AG08396 (cell line): Measurements from ENCODE around the gene DLST.

Experiments used
- DNase-seq: peaks from one replicate; pipeline ENCODE4 v3.0.0; 2012; ENCODE audit warnings: low spot score, mixed read lengths

Gene DLST

DNA sequence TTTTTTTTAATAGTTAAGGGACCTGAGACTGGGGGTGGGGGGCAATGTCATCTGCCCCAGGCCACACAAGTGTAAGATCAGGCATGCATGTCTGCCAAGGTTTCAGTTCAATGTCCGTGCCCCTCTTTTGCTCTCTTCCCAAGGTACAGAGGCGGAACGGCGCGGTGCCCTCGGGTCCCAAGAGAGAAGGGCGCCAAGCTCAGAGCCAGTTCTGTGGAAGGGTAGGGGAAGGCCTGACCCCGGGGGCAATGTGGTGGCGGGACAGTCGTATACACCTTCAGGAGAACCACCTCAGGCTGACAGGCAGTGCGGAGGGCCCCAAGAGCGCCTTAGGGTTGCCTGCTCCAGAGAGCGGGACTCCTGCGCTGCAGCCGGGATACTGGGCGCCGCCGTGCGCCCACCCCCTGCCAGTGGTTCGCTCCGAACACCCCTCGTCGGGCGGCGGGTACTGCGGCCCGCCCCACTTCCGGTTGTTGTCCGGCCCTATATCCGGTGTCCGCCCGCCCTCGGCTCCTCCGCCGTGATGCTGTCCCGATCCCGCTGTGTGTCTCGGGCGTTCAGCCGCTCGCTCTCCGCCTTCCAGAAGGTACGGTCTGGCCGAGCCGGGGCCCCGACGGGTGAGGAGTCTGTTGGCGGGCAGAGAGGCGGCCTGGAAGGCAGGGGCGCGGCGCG is at the start of gene DLST:
DLST (plus strand) TSS at position 486 of the 672 bp plus-strand sequence; CDS start at position 524, 38 bp downstream.
- peak; percentile 95 for DNase-seq

DNA sequence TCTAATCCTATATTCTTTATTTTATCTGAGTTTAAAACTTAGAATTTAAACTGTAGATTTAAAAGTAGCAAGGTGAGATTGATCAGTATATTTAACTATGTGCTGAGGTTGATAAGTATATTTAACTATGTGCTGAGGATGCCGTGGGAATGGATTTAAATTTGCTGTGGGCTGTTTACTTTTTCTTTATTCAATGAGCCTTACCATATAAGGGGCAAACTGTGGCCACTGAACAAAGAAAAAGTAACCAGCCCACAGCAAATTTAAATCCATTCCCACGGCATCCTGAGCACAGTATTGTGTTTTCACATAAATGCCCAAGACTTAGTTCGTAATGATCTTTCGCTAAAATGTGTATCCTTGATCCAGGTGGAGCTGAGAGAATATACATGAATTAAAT is 48.9 kb upstream of the DLST start:
- no peak for DNase-seq

DNA sequence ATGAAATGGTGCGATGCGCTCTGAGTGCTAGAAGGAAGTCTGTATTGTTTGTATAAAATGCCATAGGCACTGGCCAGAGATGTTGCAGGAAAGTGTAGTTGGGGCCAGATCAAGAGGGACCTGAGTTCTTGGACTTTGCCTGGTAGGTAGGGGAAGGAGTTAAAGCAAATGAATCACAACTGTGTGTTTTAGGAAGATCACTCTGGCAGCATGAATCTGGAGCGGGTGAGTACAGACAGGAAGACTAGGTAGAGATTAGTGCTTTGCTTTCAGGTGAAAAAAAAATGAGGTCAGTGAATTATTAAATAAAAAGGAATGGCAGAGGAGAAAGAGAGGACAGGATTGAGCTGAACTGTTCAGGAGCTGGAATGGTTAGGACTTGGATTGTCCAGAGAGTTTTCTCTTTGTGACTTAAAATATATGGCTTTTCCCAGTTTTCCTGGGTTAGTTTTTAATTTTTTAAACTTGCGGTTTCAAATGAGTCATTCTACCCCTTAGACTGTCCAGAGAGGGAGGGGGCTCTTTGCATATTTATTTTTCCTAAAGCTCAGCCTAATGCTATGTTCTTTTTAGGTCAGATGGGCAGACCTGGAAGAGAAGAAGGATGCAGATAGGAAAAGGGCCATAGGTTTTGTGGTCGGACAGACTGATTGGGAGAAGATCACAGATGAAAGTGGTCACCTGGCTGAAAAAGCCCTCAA is 46.9 kb upstream of the DLST start:
- no peak for DNase-seq

DNA sequence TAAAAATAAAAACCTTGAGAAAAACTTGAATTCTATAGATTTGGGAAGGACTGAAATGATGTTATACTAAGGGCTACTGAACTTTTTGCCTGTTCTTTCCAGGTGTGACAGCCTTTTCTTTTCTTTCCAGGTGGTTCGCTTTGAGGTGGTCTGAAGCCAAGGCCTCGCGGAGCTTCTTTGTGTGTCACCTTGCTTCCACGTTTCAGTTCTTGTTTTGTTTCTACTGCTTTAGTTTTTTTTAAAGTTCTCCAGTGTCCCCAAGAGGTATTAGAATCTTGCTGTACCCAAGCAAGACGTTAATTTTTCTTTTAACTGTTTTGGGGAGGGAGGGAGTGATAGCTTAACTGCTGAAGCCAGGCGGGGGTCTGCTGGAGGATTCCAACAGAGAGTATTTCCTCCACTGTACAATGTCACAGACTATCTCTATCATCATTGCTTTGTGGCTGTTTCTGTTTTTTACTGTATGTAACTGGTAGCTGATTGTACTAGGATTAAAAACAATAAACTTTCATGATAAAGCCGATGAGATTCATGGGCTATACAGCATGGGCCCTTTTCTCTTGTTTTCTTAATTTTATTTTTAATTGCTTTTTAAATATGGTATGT is 46.0 kb upstream of the DLST start:
- no peak for DNase-seq

DNA sequence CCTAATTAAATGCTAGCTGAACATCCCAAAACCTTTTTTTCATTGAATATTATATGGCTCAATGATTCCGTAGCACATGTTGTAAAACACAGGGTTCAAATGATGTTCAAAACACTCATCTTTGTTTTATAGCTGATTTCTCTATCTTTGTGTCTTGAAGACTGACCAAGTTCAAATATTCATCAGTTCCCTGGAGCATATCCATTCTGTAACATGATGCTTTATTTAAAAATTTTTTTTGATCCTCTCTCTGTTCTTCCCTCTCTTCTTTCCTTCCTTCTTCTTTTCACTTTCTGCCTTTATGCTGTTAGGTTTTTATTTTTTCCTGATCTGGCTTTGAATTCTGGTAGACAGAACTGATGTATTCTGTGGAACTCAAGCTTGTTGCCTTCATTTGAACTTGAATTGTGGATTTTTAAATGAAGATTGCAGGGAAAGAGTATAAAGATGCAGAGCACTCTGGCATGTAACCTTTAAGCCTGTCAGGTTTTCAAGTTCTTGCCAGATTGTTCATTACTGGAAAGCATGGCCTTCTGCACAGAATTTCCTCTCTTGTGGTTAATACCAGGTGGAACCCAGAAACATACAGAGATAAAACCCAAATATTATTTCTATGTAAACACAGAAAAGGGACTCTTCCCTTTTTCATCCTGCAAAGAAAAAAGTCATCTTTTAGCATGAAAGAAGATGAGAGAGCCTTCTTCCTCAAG is 45.3 kb upstream of the DLST start:
- no peak for DNase-seq

GRCh38 chr14:74838166-74838565 is 43.5 kb upstream of the DLST start:
- no peak for DNase-seq

- no peak for DNase-seq
Measured at GRCh38 chr14:74840603-74841030, 41.1 kb upstream of the DLST start.

GRCh38 chr14:74841230-74842207 is 40.2 kb upstream of the DLST start:
- no peak for DNase-seq

- peak; percentile 25 for DNase-seq
Measured at GRCh38 chr14:74843653-74844052, 38.1 kb upstream of the DLST start.

DNA sequence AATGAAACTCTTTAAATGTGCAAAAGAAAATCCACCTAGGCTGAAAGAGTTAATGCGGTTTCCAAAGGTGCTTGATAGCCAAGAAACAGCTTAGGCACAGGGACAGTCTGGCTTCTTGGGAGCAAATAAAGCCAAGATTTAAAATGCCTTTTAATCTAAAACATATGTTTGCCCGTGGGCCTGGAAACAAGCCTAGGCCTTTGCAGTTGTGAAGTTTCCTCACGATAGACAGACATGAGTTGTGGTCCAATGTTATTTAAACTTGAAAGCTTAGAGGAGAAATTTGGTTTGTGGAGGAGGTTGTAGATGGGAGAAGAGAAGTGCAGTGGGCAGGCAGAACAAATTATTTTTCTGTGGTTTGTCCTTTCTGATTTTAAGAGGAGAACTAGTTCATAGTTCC is 35.5 kb upstream of the DLST start:
- DNase-seq, result no peak

DNA sequence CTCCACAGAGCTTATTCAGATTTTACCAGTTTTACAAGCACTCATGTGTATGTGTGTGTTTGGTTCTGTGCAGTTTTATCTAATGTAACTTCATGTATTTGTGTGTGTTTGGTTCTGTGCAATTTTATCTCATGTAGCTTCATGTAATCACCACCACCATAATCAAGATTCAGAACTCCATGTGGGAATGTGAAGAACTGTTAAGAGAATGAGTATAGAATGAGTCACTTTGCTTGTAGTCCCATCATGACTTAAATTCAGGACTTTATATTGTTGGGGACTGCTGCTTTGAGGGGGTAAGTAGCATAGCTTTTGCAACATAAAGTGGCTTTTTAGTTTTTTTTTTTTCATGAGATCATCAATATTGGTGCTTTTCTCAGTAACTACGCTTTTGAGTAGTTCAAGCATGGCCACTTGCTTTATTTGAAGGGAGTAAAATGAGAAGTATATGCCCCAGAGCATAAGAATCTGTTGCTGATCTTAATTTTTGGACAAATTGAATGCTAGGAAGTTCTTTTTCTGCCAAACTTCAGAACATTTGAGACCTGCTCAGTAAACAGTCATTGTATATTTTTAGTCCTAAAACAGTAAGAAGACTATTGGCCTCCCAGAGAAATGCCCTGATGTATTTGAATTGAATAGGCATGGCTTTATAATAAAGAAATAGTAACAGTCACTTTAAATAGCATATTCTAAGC is 34.6 kb upstream of the DLST start:
- DNase-seq, result no peak

DNA sequence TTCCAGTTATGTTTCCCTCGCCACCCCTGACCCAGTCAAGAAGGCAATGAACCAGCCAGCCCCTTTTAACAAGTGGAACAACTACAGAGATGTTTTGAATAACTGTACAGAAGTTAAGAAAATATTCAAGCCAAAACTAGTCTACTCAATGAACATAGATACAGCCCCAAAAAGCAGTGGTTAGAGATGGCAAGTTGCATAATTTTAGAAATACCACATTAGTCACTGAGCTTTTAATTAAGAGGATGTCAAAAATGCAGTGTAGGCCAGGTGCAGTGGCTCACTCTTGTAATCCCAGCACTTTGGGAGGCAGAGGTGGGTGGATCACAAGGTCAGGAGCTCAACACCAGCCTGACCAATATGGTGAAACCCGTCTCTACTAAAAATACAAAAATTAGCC is 32.9 kb upstream of the DLST start:
- DNase-seq, result no peak

DNA sequence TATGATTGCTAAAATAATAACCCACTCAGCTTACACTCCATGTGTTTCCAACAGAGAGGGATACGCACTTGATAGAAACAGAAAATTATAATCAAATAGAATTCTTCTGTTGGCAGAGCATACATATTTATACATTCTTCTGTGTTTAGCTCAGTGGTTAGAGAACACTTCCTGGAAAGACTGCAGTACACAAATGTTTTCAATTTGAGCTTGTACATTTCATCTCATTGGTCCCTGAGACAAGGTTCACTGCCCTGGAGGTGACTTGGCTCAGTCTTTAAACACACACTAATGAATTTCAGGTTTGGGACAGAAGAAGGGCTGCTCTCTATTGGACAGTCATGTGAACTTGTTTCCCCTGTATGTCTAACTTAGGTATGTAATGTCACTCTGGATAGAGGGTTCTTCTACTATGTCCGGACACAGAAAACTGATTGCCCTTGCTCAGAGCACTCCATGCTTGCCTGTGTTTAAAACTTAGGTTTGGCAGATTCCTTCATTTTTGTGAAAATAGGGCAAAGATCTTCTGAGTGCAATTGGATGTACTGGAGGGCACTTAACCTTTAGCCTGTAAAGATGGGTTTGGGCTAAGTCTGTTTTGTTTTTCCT is 28.7 kb upstream of the DLST start:
- peak; percentile 61 for DNase-seq

GRCh38 chr14:74853581-74853980 is 28.1 kb upstream of the DLST start:
- no peak for DNase-seq

DNA sequence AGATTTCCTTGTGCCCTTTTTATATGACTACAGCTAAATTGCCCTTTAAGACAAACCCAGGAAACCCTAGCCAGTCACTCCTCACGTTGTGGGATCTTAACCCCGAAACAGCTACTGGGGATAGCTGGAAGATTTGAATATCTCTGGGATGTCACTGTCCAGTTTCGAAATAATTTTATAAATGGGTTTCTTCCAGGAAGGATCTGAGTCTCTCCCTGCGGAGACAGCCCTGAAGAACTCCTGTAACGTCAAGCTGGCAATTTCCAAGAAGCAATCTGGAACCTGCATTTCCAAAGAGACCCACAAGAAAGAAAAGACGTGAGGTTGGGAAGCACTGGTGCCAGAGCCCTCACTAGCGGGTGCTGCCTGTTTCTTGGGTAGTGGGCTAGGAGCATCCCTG is 26.7 kb upstream of the DLST start:
- DNase-seq, result no peak

- no peak for DNase-seq
Measured at GRCh38 chr14:74855945-74856344, 25.8 kb upstream of the DLST start.

DNA sequence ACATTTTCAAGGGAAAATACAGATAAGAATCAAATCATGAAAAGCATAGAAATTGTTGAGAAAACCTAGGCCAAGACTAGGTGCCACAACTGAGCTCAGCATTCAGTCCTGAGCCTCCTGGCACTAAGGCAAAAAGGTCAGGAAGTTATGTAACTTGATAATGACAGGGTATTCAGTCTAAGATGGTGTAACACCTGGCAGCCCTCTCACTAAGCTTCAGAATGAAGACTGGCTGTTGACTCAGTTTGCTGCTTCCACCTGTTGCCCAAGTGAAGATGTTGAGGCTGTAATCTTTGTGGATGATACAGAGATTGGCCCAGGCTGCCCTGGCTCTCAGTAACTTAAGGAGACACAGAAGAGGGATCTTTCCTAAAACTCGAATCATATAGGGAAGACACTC is 25.4 kb upstream of the DLST start:
- DNase-seq, result no peak

DNA sequence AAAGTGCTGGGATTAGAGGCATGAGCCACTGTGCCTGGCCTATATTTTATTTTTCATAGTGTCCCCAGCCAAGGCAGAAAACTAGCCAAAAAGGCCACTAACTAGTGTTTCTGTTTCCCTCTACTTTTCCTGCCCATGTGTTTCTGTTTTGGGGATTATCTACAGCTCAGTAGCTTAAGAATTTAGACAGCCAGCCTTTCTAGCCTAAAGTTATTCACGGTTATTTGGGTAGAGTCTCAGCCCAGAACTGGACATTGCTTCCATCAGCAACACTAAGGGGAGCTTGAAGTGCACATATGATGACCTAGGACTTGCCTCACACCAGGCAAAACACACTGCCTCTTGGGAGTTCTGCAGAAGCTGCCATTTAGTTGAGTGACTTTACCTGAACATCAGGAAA is 23.7 kb upstream of the DLST start:
- no peak for DNase-seq

DNA sequence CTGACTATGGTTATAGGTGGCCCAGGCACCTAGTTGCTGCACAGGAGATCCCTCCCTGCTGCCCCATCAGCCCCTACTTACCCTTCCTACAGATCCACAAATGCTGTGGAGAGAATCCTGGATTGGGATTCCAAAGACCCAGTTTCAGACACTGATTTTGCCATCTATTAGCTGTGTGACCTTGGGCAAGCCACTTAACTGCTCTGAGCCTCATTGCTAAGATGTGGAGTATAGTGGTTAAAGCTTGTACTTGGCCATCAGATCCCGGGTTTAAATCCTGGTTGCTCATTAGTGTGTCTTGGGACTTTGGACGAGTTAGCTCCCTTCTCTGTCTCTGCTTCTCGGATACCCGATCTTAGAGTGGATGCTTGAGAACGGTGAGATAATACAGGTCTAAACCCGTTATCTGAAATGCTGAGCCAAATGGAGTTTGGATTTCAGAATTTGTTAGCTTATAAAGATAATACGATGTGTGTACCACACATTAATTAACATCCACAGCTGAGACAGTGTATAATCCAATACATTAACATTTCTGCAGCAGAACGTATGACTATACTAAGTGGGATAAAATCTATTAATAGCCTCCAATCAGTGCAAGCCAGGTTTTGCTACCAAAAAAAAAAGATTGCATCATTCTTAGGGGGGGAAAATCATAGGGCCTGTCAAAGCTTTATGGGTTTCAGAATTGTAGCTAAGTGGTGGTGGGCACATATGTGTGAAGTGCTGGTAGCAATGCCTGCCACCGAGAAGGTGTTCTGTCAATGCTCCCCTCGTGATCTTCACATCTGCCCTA is 21.8 kb upstream of the DLST start:
- DNase-seq, result no peak
